MM.1S (cell line): ENCODE data around the gene ADARB2.

Experiments used
- CTCF ChIP-seq: fragments of 300-600 bp; sonication (generic); IDR thresholded peaks from 2 replicates; pipeline ENCODE4 v1.5.1; 2016; ENCODE audit warnings: antibody characterized with exemption, low read length, mixed read lengths
- EZH2 ChIP-seq: fragments of 300-600 bp; sonication (generic); optimal IDR thresholded peaks from 2 replicates; pipeline ENCODE3; 2017; ENCODE audit warnings: low read depth, mild to moderate bottlenecking, antibody characterized with exemption, low read length, mixed read lengths

- TF ChIP-seq CTCF (no peak), EZH2 (no peak)
These were observed 50.9 kb downstream of the ADARB2 start for GRCh38 chr10:1686491-1686749.
